Measurements from ENCODE around the gene CCL28. TPM values are rescaled to one million over a fixed set of nuclear protein-coding genes. Genes with fewer than 3 reads are reported as not detected.
A peak's percentile ranks its signal among the peaks of the same experiment; 100 is the strongest.

The CCL28 gene
- total and polyA plus RNA-seq, 2 of the 13 experiments (the other 11 are each of a cell fraction or from before 2014, with no cell fraction given): 0.03 TPM; not detected in 1

DNA sequence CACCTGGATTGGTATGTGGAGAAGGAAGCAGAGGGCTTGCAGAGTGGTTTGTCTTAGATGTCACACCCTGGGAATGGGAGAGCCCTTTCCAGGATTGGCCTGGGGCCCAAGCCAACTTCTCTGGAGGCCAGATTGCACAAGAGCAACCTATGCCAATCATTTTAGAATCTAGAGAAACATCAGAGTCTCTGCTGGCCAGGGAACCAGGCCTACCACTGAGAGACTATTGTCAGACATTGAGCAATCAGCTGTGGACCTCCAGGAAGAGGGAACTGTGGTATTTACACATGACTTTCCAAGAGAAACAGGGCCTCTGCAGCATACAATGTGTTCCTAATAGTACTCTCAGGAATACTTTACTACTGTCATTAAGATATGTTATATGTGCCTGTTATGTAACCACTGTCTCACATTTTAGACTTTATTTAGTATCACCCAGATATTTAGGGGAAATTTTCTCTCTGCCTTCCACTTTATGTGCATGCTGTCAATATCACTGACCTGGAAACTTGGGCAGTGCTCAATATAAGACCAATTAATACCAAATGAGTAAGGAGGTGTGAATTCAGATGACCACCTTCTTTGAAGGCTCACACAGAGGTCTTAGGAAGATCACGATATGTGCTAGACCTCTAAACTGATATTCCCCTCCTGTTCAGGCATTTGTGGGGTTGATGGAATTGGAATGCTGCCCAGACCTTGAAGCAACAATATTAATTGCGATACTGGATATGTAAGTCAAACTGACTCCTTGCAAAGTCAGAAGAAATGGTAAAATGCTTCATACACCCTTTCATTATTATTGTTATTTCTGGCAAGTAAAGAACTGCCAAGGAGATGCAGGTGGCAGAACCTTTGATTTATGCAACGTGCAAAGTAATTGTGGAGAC, 20.5 kb upstream of the CCL28 start (continued):
- TF ChIP-seq, protein P1, sequence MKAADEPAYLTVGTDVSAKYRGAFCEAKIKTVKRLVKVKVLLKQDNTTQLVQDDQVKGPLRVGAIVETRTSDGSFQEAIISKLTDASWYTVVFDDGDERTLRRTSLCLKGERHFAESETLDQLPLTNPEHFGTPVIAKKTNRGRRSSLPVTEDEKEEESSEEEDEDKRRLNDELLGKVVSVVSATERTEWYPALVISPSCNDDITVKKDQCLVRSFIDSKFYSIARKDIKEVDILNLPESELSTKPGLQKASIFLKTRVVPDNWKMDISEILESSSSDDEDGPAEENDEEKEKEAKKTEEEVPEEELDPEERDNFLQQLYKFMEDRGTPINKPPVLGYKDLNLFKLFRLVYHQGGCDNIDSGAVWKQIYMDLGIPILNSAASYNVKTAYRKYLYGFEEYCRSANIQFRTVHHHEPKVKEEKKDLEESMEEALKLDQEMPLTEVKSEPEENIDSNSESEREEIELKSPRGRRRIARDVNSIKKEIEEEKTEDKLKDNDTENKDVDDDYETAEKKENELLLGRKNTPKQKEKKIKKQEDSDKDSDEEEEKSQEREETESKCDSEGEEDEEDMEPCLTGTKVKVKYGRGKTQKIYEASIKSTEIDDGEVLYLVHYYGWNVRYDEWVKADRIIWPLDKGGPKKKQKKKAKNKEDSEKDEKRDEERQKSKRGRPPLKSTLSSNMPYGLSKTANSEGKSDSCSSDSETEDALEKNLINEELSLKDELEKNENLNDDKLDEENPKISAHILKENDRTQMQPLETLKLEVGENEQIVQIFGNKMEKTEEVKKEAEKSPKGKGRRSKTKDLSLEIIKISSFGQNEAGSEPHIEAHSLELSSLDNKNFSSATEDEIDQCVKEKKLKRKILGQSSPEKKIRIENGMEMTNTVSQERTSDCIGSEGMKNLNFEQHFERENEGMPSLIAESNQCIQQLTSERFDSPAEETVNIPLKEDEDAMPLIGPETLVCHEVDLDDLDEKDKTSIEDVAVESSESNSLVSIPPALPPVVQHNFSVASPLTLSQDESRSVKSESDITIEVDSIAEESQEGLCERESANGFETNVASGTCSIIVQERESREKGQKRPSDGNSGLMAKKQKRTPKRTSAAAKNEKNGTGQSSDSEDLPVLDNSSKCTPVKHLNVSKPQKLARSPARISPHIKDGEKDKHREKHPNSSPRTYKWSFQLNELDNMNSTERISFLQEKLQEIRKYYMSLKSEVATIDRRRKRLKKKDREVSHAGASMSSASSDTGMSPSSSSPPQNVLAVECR (CRISPR knock-in tag; IDR thresholded peaks at IDR 0.05; ENCODE audit: borderline replicate concordance): peak; percentile 79; the same call in 1 of the 2 replicates
- TF ChIP-seq ZSCAN21 (CRISPR knock-in tag; IDR thresholded peaks at IDR 0.05; ENCODE audit: borderline replicate concordance) (no peak), ZNF460 (CRISPR knock-in tag; IDR thresholded peaks at IDR 0.05; ENCODE audit: borderline replicate concordance) (no peak), BCL6 (CRISPR knock-in tag; IDR thresholded peaks at IDR 0.05) (peak; percentile 100), HDAC2 (CRISPR knock-in tag; IDR thresholded peaks at IDR 0.05) (peak; percentile 99), ZNF337 (CRISPR knock-in tag; IDR thresholded peaks at IDR 0.05; ENCODE audit: borderline replicate concordance, low read depth) (no peak), CBX1 (IDR thresholded peaks at IDR 0.05; ENCODE audit: low read depth) (no peak), SNAI1 (CRISPR knock-in tag; IDR thresholded peaks at IDR 0.05; ENCODE audit: borderline replicate concordance) (no peak), RARA (CRISPR knock-in tag; IDR thresholded peaks at IDR 0.05) (peak; percentile 91), MXI1 (IDR thresholded peaks at IDR 0.05; ENCODE audit: borderline replicate concordance, low read depth, low read length) (peak; percentile 31; the same call in 1 of the 3 replicates), MBNL3 (CRISPR knock-in tag; conservative IDR thresholded peaks at IDR 0.05) (no peak), ZNF3 (CRISPR knock-in tag; IDR thresholded peaks at IDR 0.05) (no peak), NFIB (CRISPR knock-in tag; IDR thresholded peaks at IDR 0.05; ENCODE audit: borderline replicate concordance) (no peak), NFE2L1 (CRISPR knock-in tag; IDR thresholded peaks at IDR 0.05; ENCODE audit: borderline replicate concordance) (no peak), ISL2 (CRISPR knock-in tag; IDR thresholded peaks at IDR 0.05) (peak; percentile 88), MEIS1 (CRISPR knock-in tag; IDR thresholded peaks at IDR 0.05; ENCODE audit: borderline replicate concordance) (peak; percentile 98), ZBTB3 (CRISPR knock-in tag; IDR thresholded peaks at IDR 0.05; ENCODE audit: borderline replicate concordance, low read depth) (no peak), TCF7L2 (IDR thresholded peaks at IDR 0.05; ENCODE audit: low read depth, low read length) (no peak), SOX5 (CRISPR knock-in tag; IDR thresholded peaks at IDR 0.05; ENCODE audit: borderline replicate concordance) (peak; percentile 97), SP1 (IDR thresholded peaks at IDR 0.05) (no peak), SP1 (CRISPR knock-in tag; IDR thresholded peaks at IDR 0.05) (no peak), ZNF761 (CRISPR knock-in tag; conservative IDR thresholded peaks at IDR 0.05) (0 out of 2 replicates have a peak, but pooled peaks have one; percentile 42)
- TF ChIP-seq, protein P2, sequence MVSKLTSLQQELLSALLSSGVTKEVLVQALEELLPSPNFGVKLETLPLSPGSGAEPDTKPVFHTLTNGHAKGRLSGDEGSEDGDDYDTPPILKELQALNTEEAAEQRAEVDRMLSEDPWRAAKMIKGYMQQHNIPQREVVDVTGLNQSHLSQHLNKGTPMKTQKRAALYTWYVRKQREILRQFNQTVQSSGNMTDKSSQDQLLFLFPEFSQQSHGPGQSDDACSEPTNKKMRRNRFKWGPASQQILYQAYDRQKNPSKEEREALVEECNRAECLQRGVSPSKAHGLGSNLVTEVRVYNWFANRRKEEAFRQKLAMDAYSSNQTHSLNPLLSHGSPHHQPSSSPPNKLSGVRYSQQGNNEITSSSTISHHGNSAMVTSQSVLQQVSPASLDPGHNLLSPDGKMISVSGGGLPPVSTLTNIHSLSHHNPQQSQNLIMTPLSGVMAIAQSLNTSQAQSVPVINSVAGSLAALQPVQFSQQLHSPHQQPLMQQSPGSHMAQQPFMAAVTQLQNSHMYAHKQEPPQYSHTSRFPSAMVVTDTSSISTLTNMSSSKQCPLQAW (CRISPR knock-in tag; IDR thresholded peaks at IDR 0.05): peak; percentile 56; the same call in 1 of the 2 replicates
- TF ChIP-seq, protein P3, sequence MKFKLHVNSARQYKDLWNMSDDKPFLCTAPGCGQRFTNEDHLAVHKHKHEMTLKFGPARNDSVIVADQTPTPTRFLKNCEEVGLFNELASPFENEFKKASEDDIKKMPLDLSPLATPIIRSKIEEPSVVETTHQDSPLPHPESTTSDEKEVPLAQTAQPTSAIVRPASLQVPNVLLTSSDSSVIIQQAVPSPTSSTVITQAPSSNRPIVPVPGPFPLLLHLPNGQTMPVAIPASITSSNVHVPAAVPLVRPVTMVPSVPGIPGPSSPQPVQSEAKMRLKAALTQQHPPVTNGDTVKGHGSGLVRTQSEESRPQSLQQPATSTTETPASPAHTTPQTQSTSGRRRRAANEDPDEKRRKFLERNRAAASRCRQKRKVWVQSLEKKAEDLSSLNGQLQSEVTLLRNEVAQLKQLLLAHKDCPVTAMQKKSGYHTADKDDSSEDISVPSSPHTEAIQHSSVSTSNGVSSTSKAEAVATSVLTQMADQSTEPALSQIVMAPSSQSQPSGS (CRISPR knock-in tag; IDR thresholded peaks at IDR 0.05): peak; percentile 80

Data from HepG2 (cell line).